COLO668 (cell line): Measurements from ENCODE around the gene RPTOR.
"Not testable (repeated sequence)": the region's sequence is repeated elsewhere in the genome, so short reads cannot be mapped to it uniquely, and the experiment has no call there.

ENCODE experiments used
- DNase-seq: peaks from one replicate; lab custom pipeline; 2025; ENCODE audit not compliant: unreplicated experiment; lab: John Stamatoyannopoulos, UW

Gene RPTOR, protein sequence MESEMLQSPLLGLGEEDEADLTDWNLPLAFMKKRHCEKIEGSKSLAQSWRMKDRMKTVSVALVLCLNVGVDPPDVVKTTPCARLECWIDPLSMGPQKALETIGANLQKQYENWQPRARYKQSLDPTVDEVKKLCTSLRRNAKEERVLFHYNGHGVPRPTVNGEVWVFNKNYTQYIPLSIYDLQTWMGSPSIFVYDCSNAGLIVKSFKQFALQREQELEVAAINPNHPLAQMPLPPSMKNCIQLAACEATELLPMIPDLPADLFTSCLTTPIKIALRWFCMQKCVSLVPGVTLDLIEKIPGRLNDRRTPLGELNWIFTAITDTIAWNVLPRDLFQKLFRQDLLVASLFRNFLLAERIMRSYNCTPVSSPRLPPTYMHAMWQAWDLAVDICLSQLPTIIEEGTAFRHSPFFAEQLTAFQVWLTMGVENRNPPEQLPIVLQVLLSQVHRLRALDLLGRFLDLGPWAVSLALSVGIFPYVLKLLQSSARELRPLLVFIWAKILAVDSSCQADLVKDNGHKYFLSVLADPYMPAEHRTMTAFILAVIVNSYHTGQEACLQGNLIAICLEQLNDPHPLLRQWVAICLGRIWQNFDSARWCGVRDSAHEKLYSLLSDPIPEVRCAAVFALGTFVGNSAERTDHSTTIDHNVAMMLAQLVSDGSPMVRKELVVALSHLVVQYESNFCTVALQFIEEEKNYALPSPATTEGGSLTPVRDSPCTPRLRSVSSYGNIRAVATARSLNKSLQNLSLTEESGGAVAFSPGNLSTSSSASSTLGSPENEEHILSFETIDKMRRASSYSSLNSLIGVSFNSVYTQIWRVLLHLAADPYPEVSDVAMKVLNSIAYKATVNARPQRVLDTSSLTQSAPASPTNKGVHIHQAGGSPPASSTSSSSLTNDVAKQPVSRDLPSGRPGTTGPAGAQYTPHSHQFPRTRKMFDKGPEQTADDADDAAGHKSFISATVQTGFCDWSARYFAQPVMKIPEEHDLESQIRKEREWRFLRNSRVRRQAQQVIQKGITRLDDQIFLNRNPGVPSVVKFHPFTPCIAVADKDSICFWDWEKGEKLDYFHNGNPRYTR (N-terminal part only)

DNA sequence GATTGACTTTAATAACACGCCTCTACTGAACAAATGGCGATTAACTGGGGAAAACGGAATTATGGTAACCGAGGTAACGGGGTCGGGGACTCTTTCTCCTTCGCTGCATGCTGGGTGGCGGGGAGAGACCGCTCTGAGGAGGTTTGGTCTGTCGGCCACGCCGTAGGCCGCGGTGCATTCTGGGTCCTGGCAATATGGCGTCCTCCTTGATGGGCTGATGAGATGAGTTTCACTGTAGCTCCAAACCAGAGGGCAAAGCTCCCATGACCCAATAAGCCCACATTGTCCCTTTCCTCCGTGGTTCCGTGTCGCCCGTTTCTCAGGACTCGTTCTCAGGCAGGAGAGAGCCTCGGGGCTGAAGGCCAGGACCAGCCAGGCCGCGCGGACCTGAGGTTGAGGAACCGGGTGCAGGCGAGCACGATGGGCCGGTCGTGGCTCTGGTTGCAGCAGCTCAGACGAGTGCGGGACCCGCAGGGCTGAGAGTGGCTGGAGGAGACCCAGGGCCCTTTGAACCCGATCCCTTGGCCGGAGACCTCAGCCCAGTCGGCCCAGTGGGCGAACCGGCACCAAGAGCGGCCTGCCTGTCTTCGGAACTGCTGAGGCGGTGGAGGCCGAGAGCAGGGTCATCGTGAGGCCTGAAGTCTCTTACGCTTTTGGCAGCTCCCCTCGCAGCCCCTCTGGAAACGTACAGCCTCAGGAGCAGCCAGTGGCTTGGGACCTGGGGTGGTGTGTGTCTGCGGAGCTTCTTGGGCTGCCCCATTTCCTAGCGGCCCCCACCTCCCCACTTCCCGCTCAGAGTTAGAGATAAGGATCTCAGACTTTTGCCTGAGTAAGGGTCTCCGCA, at the start of gene RPTOR:
Gene RPTOR (plus strand): TSS at position 184 of the 844 bp plus-strand sequence. CDS start 792 bp downstream, outside the sequence.
- DNase-seq = peak; percentile 85

DNA sequence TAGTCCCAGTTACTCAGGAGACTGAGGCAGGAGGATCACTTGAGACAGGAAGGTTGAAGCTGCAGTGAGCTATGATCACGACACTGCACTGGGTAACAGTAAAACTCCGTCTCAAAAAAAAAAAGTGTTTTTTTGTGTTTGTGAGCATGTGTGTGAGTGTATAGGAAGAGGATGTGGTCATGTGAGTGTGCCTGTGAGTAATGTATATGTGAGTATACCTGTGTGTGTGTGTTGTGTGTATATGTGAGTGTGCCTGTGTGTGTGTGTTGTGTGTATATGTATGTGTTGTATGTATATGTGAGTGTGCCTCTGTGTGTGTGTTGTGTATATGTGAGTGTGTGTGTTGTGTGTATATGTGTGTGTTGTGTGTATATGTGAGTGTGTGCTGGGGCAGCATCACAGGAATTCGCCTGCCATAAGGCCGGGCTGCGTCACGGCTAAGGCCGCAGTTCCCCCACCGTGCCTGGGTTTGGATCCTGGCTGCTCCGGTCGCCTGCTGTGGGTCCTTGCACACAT, 46.9 kb upstream of the RPTOR start:
- DNase-seq = no peak

DNA sequence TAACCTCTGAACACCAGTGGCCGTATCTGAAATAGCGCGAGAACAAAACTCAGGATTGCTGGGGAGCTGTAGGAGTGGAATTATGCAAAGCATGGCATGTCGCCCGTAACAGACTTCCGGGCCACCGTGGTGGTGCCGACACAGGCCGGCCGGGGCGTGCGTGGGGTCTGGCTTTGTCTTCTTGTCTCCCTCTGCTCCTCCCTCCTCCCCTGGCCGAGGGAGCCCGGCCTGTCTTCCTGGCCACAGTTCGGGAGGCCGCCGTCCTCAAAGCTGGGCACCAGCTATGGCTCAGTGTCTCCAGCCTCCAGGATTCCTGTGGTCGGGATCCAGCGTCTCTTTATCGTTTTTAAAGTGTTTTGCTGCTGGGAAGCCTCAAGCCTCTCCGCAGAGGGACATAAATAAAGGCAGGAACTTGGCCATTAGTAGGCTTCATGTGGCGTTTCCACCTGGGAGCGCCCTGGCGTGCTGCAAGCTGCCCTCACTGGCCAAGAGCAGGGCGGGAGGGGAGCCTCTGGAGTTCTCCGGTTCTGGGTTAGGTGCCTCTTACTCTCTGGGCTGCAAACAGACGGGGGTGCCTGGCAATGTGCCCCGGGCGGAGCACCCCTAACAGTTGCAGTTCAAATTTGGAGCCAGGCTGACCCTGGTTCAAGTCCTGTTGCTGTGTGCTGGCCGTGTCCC, 46.3 kb upstream of the RPTOR start:
- DNase-seq = no peak

DNA sequence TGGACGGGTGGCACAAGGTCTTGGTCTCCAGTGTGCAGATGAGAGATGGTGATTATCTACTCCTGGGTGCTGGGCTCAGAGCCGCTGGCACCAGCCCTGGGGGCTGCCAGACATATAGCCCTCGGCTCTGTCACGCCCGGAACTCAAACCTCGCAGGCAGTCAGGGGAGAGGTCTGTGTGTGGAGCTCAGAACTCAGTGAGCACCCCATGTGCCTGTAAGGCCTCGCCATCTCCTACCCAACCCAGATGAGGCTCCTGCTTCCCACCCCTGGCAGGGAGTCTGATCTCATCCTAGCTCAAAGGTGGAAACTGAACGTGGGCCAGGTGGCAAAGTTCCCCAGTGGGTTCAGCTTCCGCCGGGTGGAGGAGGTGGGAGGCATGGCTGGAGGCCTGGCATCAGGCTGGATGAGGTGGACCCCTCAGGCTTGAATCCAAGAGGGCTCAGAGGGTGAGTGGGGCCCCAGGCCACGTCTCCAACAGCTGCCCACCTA, 45.7 kb upstream of the RPTOR start:
- DNase-seq = no peak

DNA sequence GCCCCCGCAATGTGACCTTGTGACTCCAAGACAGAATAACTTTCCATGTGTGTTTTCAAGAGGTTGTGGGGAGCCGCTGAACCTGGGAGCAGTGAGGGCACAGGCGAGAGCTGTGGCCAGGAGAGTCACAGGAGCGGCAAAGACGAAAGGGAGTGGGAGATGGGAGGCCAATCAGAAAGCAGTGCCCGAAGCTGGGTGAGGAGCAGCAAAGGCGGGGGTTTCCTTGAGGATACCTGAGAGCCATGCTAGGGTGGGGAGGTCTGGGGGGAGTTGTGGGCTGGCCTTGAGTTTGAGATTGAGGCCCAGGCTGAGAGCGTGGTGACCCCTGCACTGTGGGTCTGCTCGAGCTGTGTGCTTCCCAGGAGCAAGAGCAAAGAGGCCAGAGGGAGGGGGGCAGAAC, 45.1 kb upstream of the RPTOR start:
- DNase-seq = no peak

DNA sequence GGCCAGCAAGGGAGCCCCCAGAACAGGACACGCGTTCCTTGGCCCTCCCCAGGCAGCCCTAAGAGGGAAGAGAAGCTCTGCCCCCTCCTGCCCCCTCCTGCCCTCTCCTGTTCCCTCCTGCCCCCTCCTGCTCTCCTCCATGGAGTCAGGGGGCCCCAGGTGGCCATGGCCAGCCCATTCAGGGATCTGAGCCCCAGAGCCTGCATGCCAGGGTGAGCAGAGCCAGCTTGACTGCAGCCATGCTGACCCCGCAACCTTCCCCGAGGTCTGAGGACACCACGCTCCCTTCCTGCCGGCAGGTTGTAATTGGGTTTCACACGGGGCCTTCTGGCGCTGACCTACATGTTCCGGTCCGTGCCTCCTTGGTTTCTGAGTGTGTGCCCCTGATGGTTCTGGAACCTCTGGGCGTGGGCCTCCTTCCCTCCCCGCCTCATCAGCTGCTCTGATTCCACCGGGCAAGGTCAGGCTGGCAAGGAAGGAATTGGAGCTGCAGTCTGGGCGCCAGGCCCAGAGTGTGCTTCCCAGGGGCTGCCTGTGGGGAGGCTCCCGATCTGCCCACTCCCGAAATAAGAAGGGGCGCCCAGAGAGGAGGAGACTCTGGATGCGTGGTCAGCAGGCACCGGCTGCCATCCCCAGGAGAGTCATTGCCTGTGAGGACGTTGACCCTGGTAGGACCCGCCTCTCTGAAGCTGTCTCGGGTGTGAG, 44.5 kb upstream of the RPTOR start:
- no peak for DNase-seq

DNA sequence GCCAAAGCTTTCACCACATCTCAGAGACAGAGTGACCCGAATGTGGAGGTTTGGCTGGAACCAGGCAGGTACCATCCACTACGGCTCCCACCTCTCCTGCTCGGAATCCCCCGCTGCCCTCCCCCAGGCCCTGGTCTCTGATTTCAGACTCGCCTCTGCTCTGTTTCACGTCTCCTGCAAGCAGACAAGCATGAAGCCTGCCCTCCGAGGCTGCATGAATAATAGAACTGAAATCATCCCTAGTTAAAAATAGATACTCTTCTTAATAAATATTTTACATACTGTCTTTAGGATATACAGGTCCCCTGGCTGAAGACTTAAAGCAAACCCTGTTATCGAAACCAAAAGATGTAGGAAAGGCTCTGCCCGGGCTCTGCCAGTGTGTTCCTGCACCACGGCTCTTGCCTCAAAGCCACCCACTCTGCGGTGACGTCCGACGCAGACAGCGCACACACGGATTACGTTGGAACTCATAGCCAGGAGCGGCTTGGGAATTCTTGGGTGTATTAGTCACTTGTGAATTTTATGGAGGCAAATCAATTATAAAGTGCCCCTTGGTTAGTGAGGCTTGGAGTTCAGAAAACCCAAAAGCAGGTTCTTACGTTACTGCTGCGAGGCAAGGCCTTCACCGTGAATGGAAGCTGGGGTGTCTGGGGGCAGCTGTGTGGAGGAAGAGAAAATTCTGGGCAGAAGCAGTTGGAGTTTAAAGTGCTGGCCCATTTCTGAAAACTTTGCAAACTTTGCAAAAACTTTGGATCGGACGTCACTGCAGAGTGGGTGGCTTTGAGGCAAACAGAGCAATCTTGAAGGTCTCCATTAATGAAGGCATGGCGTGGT, 42.7 kb upstream of the RPTOR start:
- no peak for DNase-seq

DNA sequence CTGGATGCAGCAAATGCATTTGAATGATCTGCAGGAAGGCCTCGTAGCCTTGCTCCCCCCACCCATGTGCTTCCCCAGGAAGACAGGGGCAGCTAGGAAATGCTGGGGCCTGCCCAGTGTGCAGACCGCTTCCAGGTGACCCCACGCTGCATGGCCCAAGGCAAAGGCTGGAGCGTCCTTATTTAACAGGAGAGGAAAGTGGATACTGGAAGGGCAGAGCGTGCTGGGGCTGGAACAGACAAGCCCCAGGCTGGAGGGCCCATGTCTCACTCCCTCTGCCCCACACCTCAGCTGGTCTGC, 42.1 kb upstream of the RPTOR start:
- DNase-seq = no peak

DNA sequence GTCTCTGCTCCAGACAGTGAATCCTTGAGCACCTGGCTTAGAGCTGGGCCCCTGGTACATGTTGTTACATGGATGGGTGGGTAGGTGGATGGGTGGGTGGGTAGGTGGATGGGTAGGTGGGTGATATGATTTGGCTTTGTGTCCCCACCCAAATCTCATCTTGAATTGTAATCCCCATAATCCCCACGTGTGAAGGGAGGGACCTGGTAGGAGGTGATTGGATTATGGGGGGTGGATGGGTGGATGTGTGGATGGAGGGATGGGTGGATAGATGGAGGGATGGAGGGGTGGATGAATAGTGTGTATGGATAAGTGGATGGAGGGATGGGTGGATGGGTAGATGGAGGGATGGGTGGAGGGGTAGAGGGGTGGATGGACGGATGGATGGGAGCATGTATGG, 41.6 kb upstream of the RPTOR start:
- DNase-seq = no peak

DNA sequence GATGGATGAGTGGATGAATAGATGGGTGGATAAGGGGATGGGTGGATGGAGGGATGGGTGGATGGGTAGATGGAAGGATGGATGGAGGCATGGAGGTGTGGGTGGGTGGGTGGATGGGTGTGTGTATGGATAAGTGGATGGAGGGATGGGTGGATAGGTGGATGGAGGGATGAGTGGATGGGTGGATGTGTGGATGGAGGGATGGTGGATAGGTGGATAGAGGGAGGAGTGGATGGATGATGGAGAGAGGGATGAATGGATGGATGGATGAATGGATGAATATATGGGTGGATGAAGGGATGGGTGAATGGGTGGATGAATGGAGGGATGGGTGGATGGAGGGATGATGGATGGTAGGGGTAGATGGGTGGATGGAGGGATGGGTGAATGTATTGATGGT, 40.7 kb upstream of the RPTOR start:
- no peak for DNase-seq

DNA sequence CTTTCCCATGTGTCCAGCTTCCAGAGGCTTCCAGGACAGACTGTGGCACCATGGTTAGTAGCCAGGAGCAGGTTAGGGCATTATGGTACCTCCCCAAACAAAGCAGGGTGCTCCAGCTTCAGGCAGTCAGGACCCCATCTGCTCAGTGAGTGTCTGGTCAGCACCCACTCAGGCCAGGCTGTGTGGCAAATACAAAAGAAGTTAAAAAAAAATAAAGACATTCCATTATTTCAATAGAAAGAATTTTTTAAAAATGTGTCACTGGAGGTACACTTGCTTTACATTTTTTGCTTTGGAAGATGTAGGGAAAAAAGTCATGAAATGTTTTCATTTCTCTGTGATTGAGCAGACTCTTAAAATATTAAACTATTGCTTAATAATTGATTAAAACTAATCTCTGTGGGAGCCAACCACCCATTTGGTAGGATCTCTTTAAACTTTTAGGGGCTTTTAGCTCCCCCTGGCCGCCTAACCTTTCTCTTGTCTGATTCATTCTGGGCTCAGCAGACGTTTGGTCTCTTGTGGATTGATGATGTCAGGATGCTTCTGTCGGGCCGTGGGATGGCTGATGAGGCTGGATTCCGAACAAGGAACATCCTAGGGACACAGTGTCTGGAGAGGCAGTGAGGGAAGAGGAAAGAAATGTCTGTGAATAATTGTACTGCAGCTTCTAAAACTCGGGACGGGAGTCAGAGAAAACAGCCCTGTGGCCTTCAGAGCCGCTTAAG, 39.8 kb upstream of the RPTOR start:
- DNase-seq = no peak

DNA sequence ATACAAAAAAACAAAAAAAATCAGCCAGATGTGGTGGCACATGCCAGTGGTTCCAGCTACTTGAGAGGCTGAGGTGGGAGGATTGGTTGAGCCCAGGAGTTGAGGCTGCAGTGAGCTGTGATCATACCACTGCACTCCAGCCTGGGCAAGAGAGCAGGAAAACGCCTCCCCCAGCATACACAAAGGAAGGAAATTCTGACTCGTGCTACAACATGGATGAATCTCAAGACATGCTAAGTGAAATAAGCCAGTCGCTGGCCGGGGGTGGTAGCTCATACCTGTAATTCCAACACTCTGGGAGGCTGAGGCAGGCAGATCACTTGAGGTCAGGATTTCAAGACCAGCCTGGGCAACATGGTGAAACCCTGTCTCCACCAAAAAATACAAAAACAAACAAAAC, 37.5 kb upstream of the RPTOR start:
- DNase-seq = not testable (repeated sequence)

DNA sequence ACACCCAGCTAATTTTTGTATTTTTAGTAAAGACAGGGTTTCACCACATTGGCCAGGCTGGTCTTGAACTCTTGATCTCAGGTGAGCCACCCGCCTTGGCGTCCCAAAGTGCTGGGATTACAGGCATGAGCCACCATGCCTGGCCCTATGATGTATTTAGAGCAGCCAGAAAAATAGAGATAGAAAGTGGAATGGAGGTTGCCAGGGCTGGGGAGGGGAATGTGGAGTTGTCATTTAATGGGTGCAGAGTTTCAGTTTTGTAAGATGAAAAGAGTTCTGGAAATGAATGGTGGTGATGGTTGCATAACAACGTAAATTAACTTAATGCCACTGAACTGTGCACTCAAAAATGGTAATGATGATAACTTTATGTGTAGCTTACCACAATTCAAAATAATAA, 36.7 kb upstream of the RPTOR start:
- DNase-seq = no peak

DNA sequence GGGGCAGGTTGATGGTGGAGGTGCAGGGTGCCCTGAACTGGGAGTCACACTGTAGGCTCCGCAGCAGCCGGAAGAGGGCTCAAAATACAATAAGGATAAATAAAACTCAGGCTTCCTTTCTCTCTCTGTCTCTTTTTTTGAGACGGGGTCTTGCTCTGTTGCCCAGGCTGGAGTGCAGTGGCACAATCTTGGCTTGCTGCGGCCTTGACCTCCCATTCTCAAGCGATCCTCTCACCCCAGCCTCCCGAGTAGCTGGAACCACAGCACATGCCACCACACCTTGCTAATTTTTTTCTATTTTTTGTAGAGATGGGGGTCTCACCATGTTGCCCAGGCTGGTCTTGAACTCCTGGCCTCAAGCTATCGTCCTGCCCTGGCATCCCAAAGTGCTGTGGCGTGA, 35.3 kb upstream of the RPTOR start:
- no peak for DNase-seq

DNA sequence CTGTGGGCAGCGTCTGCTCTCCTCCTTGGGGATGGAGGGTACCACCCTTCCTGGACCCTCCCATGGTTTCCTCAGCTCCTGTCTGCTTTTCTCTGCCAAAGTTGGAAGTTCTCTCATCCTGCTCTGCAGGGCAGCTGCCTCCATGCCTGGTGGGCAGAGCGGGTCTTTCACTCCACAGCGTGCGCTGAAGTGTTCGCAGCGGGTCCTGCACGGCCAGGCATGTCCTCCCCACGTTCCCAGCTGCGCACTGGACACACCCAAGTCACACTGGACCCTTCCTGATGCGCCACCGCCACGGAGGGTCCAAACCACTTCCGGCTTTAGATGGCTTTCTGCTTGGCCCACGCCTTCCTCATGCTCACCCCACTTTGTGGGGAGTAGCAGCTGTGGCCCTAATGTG, 34.5 kb upstream of the RPTOR start:
- DNase-seq = no peak

DNA sequence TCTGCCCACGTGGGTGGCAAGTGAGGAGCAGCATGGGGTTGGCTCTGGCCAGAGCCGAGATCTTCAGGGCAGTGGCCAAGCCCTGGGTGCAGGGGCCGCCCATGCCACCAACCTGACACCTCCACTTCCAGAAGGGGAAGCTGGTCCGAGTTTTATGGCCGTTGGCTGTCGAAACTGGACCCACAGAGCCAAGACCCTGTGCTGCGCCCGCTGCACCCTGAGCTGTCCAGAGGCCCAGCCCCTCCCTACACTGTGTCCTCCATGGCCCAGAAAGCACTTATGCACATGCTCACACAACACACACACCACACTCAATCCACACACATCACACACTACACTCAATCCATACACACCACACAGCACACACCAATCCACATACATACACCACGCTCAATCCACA, 33.9 kb upstream of the RPTOR start:
- no peak for DNase-seq

DNA sequence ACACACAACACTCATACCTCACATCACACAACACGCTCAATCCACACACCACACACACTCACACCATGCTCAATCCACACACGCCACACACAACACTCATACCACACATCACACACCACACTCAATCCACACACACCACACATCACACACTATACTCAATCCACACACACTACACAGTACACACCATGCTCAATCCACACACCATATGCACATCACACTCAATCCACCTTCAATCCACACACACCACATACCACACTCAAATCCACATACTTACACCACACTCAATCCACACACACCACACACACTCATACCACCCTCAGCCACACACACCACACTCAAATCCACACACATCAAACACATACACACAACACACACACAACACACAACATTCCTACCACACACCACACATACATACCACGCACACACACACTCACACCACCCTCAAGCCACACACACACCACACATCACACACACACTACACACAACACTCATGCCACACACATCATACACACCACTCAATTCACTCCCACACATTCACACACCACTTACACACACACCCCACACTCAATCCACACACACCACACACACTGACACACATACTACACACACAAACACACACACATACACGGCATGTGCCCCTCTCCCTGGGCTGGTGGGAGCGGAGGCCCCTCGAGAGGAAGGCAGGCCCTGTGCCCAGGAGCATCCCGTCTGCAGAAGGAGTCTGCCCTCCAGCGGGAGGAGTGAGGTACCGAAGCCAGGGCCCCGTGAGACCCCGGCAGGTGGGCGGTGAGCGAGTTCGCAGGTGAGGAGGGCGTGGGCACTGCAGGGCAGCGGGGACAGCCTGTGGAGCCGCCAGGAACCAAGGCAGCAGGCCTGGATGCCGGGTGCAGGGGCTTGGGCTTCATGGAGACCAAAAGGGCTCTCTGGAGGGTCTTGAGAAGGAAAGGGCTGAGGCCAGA, 33.1 kb upstream of the RPTOR start:
- DNase-seq = no peak
